ENCODE data around the gene IGSF21. TPM values are rescaled to one million over a fixed set of nuclear protein-coding genes. Genes with fewer than 3 reads are reported as not detected.

The IGSF21 gene
- total RNA-seq, 1 donor = not detected

DNA sequence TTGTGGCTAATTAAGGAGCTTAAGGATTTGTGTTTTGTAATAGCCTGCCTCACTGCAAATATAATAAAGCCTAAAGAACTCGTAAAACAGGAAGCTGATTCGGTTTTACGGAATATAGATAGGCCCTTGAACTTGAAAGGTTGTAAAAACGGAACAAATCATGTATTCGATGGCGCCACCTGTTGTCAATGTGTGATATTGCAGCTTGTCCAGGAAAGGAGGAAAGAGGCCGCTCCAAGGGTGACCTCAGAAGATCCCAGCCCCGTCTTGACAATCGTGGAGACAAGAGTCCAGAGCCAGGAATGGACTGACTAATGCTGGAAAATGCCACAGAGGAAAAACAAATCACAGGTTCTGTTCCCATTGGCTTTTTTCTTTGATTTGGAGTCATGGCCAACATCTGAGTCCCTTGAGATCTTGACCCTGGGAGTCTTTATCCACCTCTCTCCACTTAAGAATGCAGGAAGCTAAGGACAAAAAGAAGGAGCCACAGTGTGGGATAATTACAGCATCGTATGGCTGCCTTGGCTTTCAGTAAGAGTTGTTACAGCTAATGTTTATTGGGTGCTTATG is 7.0 kb upstream of the IGSF21 start:
- Histone ChIP-seq H3K79me2 (ENCODE audit: insufficient read depth, low read length) (no peaks in the 10 kb centered on the region), H4K20me1 (ENCODE audit: insufficient read depth, low read length) (no peaks in the 10 kb centered on the region), H3K36me3 (ENCODE audit: insufficient read depth, low read length) (no peaks in the 10 kb centered on the region), H3K27me3 (ENCODE audit: insufficient read depth, low read length) (peaks cover 5% of the 10 kb centered on the region), H3K9me3 (ENCODE audit: low read depth, low read length) (no peaks in the 10 kb centered on the region), H2AFZ (ENCODE audit: low read length) (no peak overlapping the region), H3K4me2 (ENCODE audit: insufficient read depth, low read length) (no peak overlapping the region), H3K4me1 (ENCODE audit: insufficient read depth, low read length) (no peaks in the 10 kb centered on the region), H3K27ac (ENCODE audit: low read depth, low read length) (no peak overlapping the region), H3K4me3 (ENCODE audit: insufficient read depth, low read length) (no peak overlapping the region)
- peak; percentile 88 for TF ChIP-seq CTCF (IDR thresholded peaks at IDR 0.05; ENCODE audit: extremely low read depth, low read depth, low read length)
- DNase-seq (ENCODE audit: insufficient read length, low spot score, missing footprints) = peak; percentile 90

- H3K9me3 ChIP-seq (ENCODE audit: low read depth, low read length) = no peaks in the 10 kb centered on the region
- peaks cover 13% of the 10 kb centered on the region for H3K27me3 ChIP-seq (ENCODE audit: insufficient read depth, low read length)
- H3K27ac ChIP-seq (ENCODE audit: low read depth, low read length) = no peak overlapping the region
- no peak overlapping the region for H2AFZ ChIP-seq (ENCODE audit: low read length)
- H3K36me3 ChIP-seq (ENCODE audit: insufficient read depth, low read length) = no peaks in the 10 kb centered on the region
- TF ChIP-seq CTCF (IDR thresholded peaks at IDR 0.05; ENCODE audit: extremely low read depth, low read depth, low read length) = no peak
- H3K4me1 ChIP-seq (ENCODE audit: insufficient read depth, low read length) = no peaks in the 10 kb centered on the region
- no peak overlapping the region for H3K4me3 ChIP-seq (ENCODE audit: insufficient read depth, low read length)
- no peaks in the 10 kb centered on the region for H3K79me2 ChIP-seq (ENCODE audit: insufficient read depth, low read length)
- no peaks in the 10 kb centered on the region for H4K20me1 ChIP-seq (ENCODE audit: insufficient read depth, low read length)
- peak; percentile 32 for DNase-seq (ENCODE audit: insufficient read length, low spot score, missing footprints)
- H3K4me2 ChIP-seq (ENCODE audit: insufficient read depth, low read length) = no peak overlapping the region
Measured at GRCh38 chr1:18101508-18101907, 6.1 kb upstream of the IGSF21 start.

- H3K36me3 ChIP-seq (ENCODE audit: insufficient read depth, low read length) = no peaks in the 10 kb centered on the region
- no peaks in the 10 kb centered on the region for H4K20me1 ChIP-seq (ENCODE audit: insufficient read depth, low read length)
- no peak overlapping the region for H3K4me2 ChIP-seq (ENCODE audit: insufficient read depth, low read length)
- DNase-seq (ENCODE audit: insufficient read length, low spot score, missing footprints) = no peak
- no peaks in the 10 kb centered on the region for H3K4me1 ChIP-seq (ENCODE audit: insufficient read depth, low read length)
- TF ChIP-seq CTCF (IDR thresholded peaks at IDR 0.05; ENCODE audit: extremely low read depth, low read depth, low read length) = no peak
- H3K4me3 ChIP-seq (ENCODE audit: insufficient read depth, low read length) = no peak overlapping the region
- H3K9me3 ChIP-seq (ENCODE audit: low read depth, low read length) = no peaks in the 10 kb centered on the region
- peaks cover 29% of the 10 kb centered on the region for H3K27me3 ChIP-seq (ENCODE audit: insufficient read depth, low read length)
- H3K27ac ChIP-seq (ENCODE audit: low read depth, low read length) = no peak overlapping the region
- H2AFZ ChIP-seq (ENCODE audit: low read length) = no peak overlapping the region
- H3K79me2 ChIP-seq (ENCODE audit: insufficient read depth, low read length) = no peaks in the 10 kb centered on the region
Measured at GRCh38 chr1:18103788-18104421, 3.7 kb upstream of the IGSF21 start.

- no peaks in the 10 kb centered on the region for H3K36me3 ChIP-seq (ENCODE audit: insufficient read depth, low read length)
- TF ChIP-seq CTCF (IDR thresholded peaks at IDR 0.05; ENCODE audit: extremely low read depth, low read depth, low read length) = no peak
- H3K27me3 ChIP-seq (ENCODE audit: insufficient read depth, low read length) = peaks cover 36% of the 10 kb centered on the region
- no peak overlapping the region for H3K27ac ChIP-seq (ENCODE audit: low read depth, low read length)
- no peaks in the 10 kb centered on the region for H3K9me3 ChIP-seq (ENCODE audit: low read depth, low read length)
- no peak overlapping the region for H2AFZ ChIP-seq (ENCODE audit: low read length)
- no peaks in the 10 kb centered on the region for H3K4me1 ChIP-seq (ENCODE audit: insufficient read depth, low read length)
- H3K79me2 ChIP-seq (ENCODE audit: insufficient read depth, low read length) = no peaks in the 10 kb centered on the region
- no peak overlapping the region for H3K4me3 ChIP-seq (ENCODE audit: insufficient read depth, low read length)
- no peak overlapping the region for H3K4me2 ChIP-seq (ENCODE audit: insufficient read depth, low read length)
- DNase-seq (ENCODE audit: insufficient read length, low spot score, missing footprints) = peak; percentile 95
- H4K20me1 ChIP-seq (ENCODE audit: insufficient read depth, low read length) = no peaks in the 10 kb centered on the region
Measured at GRCh38 chr1:18104546-18105100, 3.0 kb upstream of the IGSF21 start.
